Stimulated activated CD8-positive, alpha-beta memory T cell treated with anti-CD3 and anti-CD28 coated beads, Interleukin-12 subunit alpha, Interleukin-12 subunit beta, amount 100 ng/mL, for 1 hour (primary cell): Measurements from ENCODE around the gene PARD3.
"Not testable (repeated sequence)": the region's sequence is repeated elsewhere in the genome, so short reads cannot be mapped to it uniquely, and the experiment has no call there.

Experiments used
- DNase-seq: peaks from one replicate; pipeline ENCODE4 v3.0.0-alpha.2; 2020; ENCODE audit warnings: low read depth

The PARD3 gene

DNA sequence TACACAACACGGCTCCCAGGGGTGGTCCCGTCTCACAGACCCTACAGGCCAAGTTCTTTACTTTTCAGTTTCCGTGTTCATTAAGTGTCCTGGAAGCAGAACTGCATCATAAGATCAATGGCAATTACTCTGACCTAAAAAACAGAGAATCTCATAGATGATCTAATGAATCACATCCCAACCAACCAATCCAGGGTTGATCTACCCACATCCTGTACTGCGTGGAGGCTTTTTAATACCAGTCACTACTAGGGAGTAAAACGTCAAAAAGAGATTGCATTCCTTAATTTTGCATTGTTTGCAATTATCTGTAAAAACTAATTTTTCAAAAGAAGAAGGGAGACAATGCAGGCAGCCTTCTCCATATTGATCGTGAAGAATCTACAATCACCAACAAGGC is 72.6 kb downstream of the PARD3 start:
- no peak for DNase-seq

DNA sequence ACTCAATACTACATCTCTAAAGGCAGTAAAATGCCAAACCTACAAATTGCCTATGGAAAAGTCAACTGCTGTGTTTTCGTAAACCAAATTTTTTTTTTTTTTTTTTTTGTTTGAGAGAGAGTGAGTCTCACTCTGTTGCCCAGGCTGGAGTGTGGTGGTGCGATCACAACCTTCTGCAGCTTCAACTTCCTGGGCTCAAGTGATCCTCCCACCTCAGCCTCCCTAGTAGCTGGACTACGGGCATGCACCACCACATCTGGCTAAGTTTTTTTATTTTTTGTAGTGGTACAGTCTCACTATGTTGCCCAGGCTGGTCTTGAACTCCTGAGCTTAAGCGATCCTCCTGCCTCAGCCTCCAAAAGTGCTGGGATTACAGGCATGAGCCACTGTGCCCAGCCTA is 74.0 kb downstream of the PARD3 start:
- not testable (repeated sequence) for DNase-seq

DNA sequence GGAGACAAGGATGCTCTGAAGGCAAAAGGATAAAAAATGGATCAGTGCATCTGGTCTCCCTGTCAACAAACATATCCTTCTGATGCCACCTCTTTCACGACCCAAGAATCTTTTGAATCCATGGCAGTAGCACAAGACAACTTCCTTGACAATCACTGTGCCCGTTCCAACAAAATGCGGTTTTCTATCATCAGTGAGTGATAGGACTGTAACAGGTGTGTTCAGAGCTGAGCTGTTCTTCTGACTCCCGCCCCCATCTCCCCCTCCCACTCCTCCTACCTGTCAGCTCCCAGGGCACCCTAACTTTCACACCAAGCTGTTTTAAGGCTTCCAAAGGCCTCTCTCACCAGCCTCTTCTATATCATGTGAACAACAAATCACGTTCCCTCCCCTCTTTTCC is 74.8 kb downstream of the PARD3 start:
- DNase-seq, result no peak

DNA sequence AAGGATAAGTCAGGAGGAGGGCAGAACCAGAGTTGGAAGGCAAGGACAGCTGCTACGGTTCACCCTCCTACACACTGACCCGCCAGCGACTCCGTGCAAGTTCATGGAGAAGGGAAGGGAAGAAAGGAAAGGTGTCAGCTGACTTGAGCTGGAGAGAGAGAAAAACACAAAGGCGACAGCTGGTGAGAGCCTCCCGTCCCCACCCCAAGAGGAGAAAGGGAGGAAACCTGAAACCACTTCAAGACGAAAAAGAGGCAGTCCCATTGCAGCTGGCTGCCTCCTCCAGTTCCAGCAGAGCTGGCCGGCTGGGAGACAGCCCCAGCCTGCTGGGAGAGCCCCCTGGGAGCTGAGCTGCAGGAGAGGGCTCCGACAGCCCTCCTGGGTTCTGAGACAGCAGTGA is 75.2 kb downstream of the PARD3 start:
- DNase-seq, result no peak

DNA sequence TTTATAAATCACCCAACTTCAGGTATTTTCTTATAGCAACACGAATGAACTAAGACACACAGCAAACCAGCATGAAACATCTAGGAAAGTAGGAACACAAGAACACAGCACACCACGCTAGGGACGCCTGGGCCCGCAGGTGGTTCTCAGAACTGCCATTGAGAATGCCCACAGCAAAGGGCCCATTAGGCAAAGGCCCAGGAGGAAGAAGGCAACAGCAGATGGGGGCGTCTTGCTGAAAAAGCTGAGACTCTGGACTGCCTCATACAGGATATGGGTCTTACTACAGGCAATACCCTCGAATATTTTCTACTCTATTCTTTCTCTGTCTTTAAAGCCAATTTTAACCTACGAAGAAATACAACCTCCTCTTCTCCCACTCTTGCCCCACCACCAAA is 77.3 kb downstream of the PARD3 start:
- no peak for DNase-seq

DNA sequence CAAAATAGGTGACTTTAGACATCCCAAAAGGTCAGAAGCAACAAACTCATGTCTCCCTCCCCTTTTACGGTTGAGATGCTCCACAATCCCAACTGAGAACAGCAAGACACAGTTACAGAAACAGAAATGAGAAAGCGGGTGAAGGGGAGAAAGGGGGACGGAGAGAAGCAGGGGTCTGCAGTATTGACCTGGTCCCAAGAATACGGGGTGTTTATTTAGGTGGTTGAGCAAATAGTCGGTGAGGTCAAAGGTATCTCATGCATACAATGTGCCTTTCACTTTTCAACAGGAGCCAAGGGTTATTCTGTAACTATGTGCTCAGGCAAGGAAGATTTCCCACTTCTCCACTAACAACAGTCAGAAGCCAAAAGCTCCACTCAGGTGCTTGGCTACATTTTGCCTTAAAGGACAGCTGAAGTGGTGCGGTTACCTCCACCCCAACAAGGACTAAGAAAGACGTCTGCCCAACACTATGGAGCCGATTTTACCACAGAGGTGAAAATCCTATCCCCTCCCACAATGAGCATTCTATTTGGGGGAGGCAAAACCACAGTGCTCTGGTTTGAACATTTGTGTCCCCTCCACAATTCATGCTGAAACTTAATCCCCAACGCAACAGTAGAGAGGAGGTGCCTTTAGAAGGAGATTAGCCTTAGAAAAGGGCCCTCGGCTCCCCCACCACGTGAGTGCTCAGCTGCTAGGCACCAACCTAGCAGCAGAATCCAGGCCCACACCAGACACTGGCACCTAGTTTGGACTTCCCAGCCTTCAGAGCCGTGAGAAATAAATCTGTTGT is 77.9 kb downstream of the PARD3 start:
- DNase-seq, result no peak

DNA sequence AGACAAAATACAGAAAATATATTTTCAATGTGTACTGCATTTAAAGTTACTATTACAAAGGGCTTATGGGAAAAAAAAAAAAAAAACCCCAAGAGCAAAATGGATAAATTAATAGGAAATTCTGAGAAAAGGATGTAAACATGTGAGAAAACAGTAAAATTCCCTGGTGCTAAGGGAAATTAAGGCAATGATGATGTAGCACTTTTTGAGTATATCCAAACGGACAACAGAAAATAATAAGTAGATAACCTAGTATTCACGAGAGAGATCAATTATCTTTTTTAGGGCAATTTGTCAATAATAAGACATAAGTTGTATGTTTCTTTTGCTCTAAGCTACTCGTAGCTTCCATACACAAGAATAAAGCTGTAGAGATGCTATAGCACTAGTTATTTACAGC is 80.2 kb downstream of the PARD3 start:
- DNase-seq, result no peak

DNA sequence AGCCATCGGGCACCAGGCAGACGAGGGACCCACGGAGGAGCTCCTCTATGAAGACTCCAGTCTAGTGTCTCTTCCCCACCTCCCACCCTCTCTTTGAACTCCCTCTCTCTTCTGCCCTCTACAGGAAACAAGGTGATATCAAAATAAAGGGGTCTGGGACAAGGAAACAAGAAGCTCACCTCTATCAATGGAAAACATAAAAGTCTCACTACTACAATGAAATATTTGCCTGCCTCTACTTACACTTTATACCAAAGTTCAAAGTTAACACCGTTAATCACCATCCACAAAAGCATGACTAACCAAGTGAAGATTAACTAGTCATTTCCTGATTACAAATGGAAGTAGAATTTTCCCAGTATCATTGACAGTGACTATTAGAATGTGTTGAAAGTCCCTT is 82.2 kb downstream of the PARD3 start:
- DNase-seq, result no peak

DNA sequence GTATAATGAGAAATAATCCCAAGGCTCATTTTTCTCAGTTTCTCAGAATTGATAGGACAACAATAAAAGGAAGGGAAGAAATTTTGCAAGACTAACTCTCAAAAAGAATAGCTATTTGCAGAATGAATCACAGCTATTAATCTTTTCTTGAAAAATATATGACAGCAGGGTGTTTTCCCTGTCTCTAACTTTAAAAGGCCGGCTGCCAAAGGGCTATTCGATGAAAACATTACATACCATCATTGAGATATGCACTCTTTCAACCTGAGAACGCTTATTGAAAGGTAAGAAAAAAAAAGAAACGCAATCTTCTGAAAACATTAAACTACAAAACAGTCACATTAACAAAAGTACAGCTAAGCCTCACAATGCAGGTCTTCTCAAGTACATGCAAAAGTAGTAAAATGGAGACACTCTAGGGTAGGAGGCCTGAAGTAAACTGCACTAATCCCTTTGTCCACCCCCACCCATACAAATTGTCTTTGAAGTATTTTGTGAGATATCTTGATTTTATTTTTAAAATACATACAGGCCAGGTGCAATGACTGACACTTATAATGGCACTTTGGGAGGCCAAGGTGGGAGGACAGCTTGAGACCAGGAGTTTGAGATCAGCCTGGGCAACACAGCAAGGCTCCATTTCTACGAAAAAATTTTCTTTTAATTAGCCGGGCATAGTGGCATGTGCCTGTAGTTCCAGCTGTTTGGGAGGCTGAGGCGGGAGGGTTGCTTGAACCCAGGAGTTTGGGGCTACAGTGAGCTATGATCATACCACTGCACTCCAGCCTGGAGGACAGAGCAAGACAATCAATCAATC is 83.0 kb downstream of the PARD3 start:
- DNase-seq, result no peak

DNA sequence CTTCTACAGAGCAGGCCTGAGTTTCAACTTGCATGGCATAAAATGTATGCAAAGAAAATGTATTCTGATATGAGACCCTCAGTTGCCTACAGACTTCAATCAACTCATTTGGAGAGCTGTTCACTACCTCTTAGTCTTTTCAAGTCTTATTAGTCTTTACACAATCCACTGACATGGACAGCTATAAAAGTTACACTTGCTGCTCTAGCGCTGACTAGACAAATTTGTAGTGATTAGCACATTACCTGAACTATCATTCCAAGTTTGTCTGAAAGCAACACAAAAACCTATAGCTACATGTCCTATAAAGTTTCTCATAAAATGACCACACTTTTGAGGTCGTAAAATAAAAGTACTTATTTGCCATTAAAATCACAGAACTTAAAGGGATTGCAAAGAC is 83.9 kb downstream of the PARD3 start:
- no peak for DNase-seq

DNA sequence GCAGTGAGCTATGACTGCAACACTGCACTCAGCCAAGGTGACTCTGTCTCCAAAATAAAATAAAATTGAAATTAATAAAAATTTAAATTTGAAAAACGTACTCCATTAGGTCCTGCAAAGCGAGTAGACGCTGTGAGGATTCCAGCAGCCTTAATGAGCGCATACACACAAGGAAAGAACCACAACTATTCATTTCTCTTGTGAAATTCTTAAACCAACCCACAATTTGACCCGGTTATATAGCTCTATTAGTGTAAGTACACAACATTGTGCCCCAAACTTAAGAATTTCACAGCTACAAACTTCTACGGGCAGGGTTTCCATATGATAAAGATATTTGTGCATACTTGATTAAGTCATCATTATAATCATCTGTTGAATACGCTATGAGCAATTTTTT is 84.4 kb downstream of the PARD3 start:
- DNase-seq, result no peak

DNA sequence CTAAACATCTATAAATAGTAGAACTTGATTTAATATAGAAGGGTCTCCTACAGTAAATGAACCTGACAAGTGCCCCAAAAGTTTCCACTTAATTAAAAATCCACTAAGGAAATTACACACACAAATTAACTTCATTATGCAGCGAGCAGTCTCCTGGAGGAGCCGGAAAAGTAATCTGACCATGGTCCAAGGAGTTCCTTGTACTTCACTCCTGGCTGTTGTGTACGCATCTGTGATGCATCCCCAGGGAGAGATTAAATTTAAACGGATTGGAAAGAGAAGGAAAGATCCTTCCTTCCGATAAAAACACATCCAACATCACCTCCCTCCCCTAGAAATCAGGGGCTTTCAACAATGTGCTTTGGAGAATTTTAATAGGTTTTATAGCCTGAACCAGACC is 85.5 kb downstream of the PARD3 start:
- DNase-seq, result no peak

DNA sequence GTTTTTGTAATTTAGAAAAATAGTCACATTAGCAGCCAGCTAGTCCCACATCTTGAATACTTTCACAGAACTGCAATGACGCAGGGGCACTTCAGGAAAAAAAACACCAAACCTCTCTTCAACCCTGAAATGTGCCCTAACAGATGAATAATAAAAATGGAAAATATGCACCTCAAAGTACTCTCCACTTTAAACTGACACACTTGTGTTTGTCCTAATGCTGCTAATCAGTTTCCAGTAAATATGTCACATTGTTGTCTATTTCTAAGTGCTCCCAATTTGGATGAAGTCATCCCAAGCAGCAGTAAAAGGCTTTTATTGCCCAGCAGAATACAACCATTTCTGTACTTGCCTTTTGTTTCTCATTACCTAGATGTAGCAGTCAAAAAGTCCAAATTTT is 86.7 kb downstream of the PARD3 start:
- DNase-seq, result no peak

DNA sequence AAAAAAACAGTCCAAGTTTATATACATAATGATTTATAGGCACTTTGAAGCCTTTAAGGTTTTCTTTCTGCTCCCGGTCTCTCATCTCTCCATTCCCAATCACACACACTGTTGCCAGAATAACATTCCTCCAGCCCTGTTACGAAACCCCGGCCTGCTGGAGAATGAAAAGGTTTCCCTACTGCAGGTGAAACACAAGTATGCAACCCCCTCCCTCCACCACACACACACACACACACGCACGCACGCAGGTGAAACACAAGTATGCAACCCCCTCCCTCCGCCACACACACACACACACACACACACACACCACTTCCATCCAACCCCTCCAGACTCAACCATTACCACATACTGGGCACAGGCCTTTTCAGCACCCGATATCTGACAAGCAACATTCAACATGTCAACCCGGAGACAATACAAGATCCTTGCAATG is 87.5 kb downstream of the PARD3 start:
- DNase-seq, result no peak

DNA sequence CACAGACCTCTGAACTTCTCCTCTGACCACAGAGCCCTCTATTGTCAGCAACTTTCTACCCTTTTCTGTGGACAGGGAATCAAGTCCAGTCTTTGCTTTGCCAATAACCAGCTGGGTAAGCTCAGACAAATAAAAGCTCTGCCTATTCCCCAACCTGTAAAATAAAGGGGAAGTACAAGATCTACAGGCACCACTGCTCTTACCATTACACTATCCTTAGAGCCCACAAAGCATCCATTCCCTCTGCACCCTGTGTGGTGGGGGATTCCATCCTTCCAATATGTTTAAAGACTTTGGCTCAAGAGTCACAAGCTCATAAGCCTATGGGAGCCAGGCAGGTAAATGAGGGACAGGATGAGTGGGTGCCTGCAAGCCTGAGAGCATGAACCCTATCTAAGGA is 88.2 kb downstream of the PARD3 start:
- DNase-seq, result no peak

DNA sequence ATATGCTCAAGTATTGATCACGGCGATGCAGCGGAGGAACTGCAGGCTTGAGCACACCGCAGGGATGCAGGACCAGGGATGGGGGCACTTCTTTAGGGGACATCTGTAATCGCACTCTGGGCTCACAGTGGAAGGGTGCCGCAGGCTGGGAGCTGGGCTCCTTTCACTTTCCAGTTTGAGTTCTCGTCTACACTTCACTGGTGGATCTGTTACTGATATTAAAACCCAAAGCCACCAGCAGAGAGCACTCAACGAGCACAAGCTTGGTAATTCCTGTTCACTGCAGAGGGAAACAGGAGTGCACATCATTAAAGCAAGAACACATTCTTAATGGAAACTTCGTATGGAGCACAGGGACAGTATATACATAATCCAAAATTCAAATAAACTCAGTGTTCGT is 91.3 kb downstream of the PARD3 start:
- no peak for DNase-seq

DNA sequence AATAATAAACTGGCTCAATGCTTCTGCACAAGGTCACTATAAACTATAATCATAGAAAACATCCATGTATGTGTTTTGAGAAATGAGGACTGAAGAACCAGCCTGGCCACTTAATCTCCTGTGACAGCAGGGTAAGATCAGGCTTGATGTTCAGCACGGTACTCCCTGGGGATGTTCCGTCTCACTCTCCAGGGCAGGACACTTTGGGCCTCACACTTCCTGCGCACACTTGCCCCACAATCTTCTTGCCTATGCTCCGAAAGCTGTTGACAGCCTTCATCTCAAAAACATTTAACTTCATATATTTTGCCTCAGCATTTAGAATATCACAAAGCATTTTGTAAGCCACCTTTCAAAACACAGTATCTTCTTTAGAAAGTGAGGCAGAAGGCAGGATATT is 92.7 kb downstream of the PARD3 start:
- DNase-seq, result no peak

DNA sequence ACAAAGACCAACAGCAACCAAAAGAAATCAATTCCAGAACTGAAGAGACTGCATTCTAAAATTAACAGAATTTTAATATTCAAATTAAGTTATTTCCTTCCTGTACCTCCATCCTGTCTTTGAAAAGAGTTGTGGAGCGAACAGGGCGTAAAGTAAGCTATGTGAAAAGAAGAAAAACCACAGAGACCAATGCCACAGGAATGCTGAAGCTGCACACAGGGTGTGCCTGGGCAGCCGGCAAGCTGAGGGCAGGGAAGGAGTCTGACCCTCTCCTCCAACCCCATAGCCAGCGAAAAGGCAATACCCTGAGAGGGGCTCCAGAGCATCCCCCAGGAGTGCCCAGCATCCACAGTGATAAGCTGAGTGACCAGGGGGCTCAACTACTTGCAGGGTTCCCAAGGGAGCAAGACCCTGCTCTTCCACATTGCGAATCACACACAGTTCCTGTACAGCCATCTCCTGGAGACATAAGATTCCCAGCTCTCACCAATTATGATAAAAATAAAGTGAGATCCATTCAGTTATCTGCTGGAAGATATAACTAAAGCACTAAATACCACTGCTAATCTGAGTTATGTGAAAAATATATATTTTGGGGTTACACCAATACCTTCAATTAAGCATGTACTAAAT is 93.8 kb downstream of the PARD3 start:
- DNase-seq, result no peak

DNA sequence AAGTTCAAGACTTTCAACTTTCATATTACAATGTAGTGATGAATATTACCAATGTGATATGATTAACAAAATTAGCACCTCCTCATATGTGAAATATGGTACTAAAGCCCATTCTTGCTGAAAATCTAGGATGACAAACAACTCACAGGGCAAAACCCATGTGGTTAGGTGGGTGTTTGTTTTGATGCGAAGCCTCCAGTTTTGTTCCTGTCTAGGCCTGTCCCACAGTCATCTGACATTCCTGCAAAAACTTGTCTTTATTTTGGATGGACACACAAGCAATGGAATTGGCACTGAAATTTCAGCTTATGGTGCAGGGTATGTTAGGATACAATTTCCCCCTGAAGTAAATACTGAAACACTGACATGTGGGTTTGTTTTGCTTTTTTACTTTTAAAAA is 95.3 kb downstream of the PARD3 start:
- DNase-seq, result no peak

DNA sequence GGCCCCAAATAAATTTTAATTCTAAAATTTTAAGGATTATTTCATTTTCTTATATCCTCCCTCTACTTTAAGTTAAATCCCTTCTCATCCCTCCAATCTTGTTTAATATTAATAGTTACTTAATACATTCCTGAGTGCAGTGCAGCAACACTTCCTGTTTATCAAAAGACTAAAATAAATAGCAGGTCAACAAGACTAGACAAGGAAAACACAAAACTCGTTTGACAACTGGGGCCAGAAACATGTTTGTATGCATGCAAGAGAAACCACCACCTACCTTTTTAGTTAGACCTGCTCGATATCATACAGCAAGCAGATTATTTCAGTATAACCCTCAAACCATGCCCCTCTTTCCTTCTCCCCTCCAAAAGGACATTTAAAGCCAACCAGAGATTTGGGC is 95.8 kb downstream of the PARD3 start:
- no peak for DNase-seq

DNA sequence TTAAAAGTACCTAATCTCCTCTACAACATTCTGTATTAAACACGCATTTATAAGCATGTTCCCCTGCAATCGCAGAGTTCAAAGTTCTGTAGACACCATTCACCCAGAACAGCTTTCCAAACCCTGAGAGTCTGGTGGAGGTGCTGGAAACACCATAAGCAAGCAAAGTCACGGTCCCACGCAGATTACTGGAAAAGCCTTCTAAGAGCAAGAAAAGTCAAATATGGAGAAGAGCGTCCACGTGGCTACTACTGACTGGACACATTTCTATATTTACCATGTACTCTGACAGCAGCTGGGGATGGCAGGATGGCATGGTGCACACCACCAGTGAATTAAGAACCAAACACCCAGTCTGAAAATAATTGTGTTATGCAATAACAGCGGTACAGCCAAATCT is 97.7 kb downstream of the PARD3 start:
- DNase-seq, result no peak

DNA sequence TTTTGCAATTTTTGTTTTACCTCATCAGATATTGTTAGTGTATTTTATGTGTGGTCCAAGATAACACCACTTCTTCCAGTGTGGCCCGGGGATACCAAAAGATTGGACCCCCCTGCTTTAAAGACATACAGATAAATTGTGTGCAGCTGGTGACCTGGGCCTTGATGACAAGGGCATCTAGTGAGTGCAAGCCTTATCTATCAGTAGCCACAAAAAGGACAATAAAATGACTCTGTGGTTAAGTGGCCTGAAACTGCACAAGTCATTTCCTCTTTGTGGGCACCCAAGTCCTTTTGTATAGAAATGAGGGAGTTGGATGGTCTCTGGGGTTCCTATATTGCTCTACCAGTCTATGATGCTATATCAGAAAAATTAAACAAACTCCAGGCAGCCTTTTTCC is 98.1 kb downstream of the PARD3 start:
- no peak for DNase-seq

DNA sequence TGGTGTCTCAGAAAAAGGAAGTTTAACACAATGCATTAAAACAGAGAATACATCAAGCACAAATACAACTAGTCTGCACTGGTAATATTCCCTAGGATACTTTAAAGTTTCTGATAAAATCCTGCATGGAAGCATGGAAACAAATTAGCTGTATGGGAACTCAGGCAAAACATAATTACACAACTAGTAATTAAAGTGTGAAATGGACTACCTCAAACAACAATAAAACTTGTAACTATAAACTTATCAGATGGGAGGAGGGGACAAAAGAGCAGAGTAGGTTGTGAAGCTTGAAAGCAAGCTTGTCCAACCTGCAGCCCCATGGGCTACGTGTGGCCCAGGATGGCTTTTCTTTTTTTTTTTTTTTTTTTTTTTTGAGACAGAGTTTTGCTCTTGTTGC is 98.9 kb downstream of the PARD3 start:
- no peak for DNase-seq
